CD14-positive monocyte (primary cell): Measurements from ENCODE around the gene GOPC. TPM values are rescaled to one million over a fixed set of nuclear protein-coding genes. Genes with fewer than 3 reads are reported as not detected.

Source experiments
- DNase-seq, 3 donors: peaks; one replicate each; pipeline ENCODE4 v3.0.0-alpha.2; 2011 to 2022
- H2AFZ ChIP-seq: 2 replicates; pipeline ENCODE4 v1.6.0; 2012; ENCODE audit warnings: mild to moderate bottlenecking, low read depth, low read length, inconsistent platforms; ENCODE audit not compliant: insufficient read depth, poor library complexity, severe bottlenecking
- H3K27ac ChIP-seq, 2 donors: 1 replicate in 1 of 2; 2 replicates in 1 of 2; pipeline ENCODE4 v1.5.1; 2012 to 2013; ENCODE audit warnings: low read length in 2 of 2, control low read depth in 1 of 2, inconsistent platforms in 1 of 2, low read depth in 1 of 2, mild to moderate bottlenecking in 1 of 2
- H3K27me3 ChIP-seq, 2 donors: one replicate each; pipeline versions ENCODE4 v1.6.0 to v1.6.1; 2011 to 2013; ENCODE audit warnings: low read length in 2 of 2; ENCODE audit not compliant: control insufficient read depth in 2 of 2, insufficient read depth in 2 of 2
- H3K36me3 ChIP-seq, 2 donors: replicated peaks in 1 of 2; 1 replicate in 1 of 2; 2 replicates in 1 of 2; pipeline versions ENCODE4 v1.5.1 to v1.6.1; 2012 to 2013; ENCODE audit warnings: low read length in 2 of 2, control low read depth in 1 of 2, inconsistent platforms in 1 of 2, mild to moderate bottlenecking in 1 of 2; ENCODE audit not compliant: insufficient read depth in 2 of 2, control insufficient read depth in 1 of 2
- H3K4me1 ChIP-seq, 2 donors: 1 replicate in 1 of 2; 2 replicates in 1 of 2; pipeline versions ENCODE4 v1.5.1 to v1.6.1; 2012 to 2013; ENCODE audit warnings: low read length in 2 of 2, control low read depth in 1 of 2, inconsistent platforms in 1 of 2, mild to moderate bottlenecking in 1 of 2, moderate library complexity in 1 of 2; ENCODE audit not compliant: insufficient read depth in 2 of 2, control insufficient read depth in 1 of 2
- H3K4me2 ChIP-seq: replicated peaks from 2 replicates; pipeline ENCODE3; 2012; ENCODE audit warnings: low read length, moderate library complexity, mild to moderate bottlenecking; ENCODE audit not compliant: poor library complexity, severe bottlenecking; ENCODE audit errors: extremely low read depth
- H3K4me3 ChIP-seq, 3 experiments: fragments of 200-600 bp in 1 of 3; sonication (generic) in 1 of 3; replicated peaks in 1 of 3; 1 replicate in 2 of 3; 2 replicates in 1 of 3; pipeline ENCODE4 v1.5.1; 2011 to 2013; ENCODE audit warnings: low read length in 3 of 3, mild to moderate bottlenecking in 3 of 3, control low read depth in 2 of 3, low read depth in 2 of 3, inconsistent platforms in 1 of 3, moderate library complexity in 1 of 3
- H3K79me2 ChIP-seq: 2 replicates; pipeline ENCODE4 v1.6.0; 2012; ENCODE audit warnings: mild to moderate bottlenecking, control low read depth, inconsistent platforms, low read length, moderate library complexity; ENCODE audit not compliant: insufficient read depth
- H3K9ac ChIP-seq: 2 replicates; pipeline ENCODE4 v1.6.0; 2017; ENCODE audit warnings: low read length, mild to moderate bottlenecking; ENCODE audit not compliant: insufficient read depth, poor library complexity, severe bottlenecking
- H3K9me3 ChIP-seq, 2 donors: replicated peaks in 1 of 2; 1 replicate in 1 of 2; 2 replicates in 1 of 2; pipeline versions ENCODE4 v1.5.1 to v1.6.1; 2012 to 2013; ENCODE audit warnings: low read length in 2 of 2, control low read depth in 1 of 2; ENCODE audit not compliant: control insufficient read depth in 1 of 2, insufficient read depth in 1 of 2
- H4K20me1 ChIP-seq: 2 replicates; pipeline ENCODE4 v1.6.0; 2012; ENCODE audit warnings: mild to moderate bottlenecking, low read length, control low read depth, moderate library complexity; ENCODE audit not compliant: insufficient read depth
- H3K27ac Mint-ChIP-seq, 7 donors: one replicate each; pipeline ENCODE4 v1.8.0; 2020; ENCODE audit warnings: mild to moderate bottlenecking in 7 of 7, mixed read lengths in 7 of 7, moderate library complexity in 6 of 7, inconsistent platforms in 2 of 7
- H3K27me3 Mint-ChIP-seq, 3 donors: one replicate each; pipeline ENCODE4 v1.8.0; 2021 to 2022; ENCODE audit warnings: low read depth in 3 of 3, mild to moderate bottlenecking in 3 of 3, mixed read lengths in 3 of 3, moderate library complexity in 3 of 3, inconsistent platforms in 1 of 3
- H3K36me3 Mint-ChIP-seq, 2 donors: one replicate each; pipeline ENCODE4 v1.8.0; 2020; ENCODE audit warnings: mixed read lengths in 2 of 2, inconsistent platforms in 1 of 2, mild to moderate bottlenecking in 1 of 2
- H3K4me1 Mint-ChIP-seq: one replicate; pipeline ENCODE4 v1.8.0; 2020; ENCODE audit warnings: mild to moderate bottlenecking, mixed read lengths
- H3K4me3 Mint-ChIP-seq, 2 donors: one replicate each; pipeline ENCODE4 v1.8.0; 2020; ENCODE audit warnings: mild to moderate bottlenecking in 2 of 2, mixed read lengths in 2 of 2, moderate library complexity in 1 of 2
- H3K9me3 Mint-ChIP-seq, 7 donors: one replicate each; pipeline ENCODE4 v1.8.0; 2020 to 2022; ENCODE audit warnings: mixed read lengths in 7 of 7, mild to moderate bottlenecking in 6 of 7, moderate library complexity in 6 of 7, inconsistent platforms in 2 of 7
- CTCF ChIP-seq: fragments of 200-600 bp; IDR thresholded peaks from one replicate; pipeline ENCODE4 v1.8.0; 2022; ENCODE audit warnings: antibody characterized with exemption, mild to moderate bottlenecking
- WGBS: methylation state at CpG from one replicate; pipeline ENCODE4 v1.1.5; 2013; ENCODE audit warnings: missing lambda C conversion rate; ENCODE audit not compliant: insufficient coverage; 5-methylcytosine and 5-hydroxymethylcytosine counted together
- intact Hi-C, 2 donors: fragments of 100-400 bp; cut with micrococcal nuclease; formaldehyde crosslinking; loops; one replicate each; pipeline versions ENCODE4 v1.15.0 to v1.15.1; 2023
- polyA plus RNA-seq, 3 donors: library from polyadenylated mRNA; depleted of rRNA in 1 of 3; unstranded in 2 of 3; stranded (reverse) in 1 of 3; fragments of 300-500 nt in 2 of 3; fragments of >200 nt in 1 of 3; fragmentation: Illumina TruSeq in 2 of 3; gene quantifications; 1 replicate in 2 of 3; 2 replicates in 1 of 3; pipeline ENCODE4 v1.2.3, GENCODE V29; 2012 to 2021

GOPC gene
- polyA plus RNA-seq, 3 donors = 2.7 to 8.0 (median 5.2) TPM

DNA sequence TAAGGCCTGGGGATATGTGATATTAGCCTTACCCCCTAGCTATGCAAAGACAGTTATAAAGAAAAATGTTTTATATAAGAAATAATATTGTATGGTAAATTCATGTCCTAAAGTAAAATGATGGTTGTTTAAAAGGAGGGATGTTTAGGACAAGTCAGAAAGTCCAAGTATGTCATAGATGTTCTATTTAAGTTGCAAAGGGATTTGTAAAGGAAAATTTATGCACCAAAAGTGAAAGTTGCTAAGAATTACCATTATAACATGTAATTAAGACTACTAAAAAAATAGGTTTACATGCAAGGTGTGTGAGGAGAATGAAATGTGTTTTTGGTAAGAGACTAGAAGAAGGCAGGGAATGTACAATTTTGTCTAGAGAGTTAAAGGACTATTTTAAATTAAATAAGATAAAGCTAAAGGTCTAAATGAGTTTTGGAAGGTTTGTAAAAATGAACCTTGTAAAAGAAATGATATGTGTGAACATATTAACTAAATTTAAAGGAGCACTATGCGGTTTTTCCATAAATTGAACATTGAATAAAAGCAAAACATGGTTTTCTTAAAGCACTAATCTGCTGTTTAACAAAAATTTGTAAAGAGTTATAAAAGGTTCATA lies 22.7 kb upstream of the GOPC start:
- Mint-ChIP-seq H3K36me3 (no peaks in the 10 kb centered on the region), H3K4me3 (no peak overlapping the region)
- no peaks in the 10 kb centered on the region for H3K4me1 ChIP-seq

DNA sequence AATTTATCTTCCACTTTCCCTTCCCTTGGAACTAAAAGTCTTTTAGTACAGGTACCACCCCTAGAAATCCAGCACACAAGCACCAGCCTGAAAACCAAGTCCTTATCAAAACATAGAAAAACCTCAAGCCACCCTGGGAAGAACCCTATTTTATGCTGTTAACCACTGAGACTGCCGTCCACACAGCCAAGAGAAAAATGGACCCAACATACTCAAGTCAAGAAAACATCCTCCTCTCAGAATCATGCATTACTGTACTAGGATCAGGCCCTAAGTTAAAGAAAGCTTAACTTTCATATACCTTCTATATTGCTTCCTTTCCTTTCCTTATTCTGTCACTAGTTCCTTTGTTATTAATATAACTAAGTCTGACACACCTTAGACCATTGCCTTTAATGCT lies 16.9 kb upstream of the GOPC start:
- no peaks in the 10 kb centered on the region for H3K36me3 Mint-ChIP-seq
- no peaks in the 10 kb centered on the region for H3K4me1 Mint-ChIP-seq
- DNase-seq = no peak
- H4K20me1 ChIP-seq = no peaks in the 10 kb centered on the region
- H3K4me3 Mint-ChIP-seq = no peak overlapping the region
- no peak overlapping the region for H3K4me3 ChIP-seq
- H3K27ac ChIP-seq = no peak overlapping the region
- WGBS = 83% methylated on average over 1 of the region's 1 CpG
- H3K9ac ChIP-seq = no peak overlapping the region
- H2AFZ ChIP-seq = no peak overlapping the region
- no peak for TF ChIP-seq CTCF
- H3K79me2 ChIP-seq = no peaks in the 10 kb centered on the region
- peaks cover 6 to 11% of the 10 kb centered on the region in 2 donors for H3K9me3 ChIP-seq
- intact Hi-C loops = no loop called here
- H3K4me2 ChIP-seq = no peak overlapping the region
- peaks cover 4 to 17% (median 8%) of the 10 kb centered on the region in 7 donors for H3K9me3 Mint-ChIP-seq
- H3K27me3 ChIP-seq = no peaks in the 10 kb centered on the region
- no peak overlapping the region for H3K27ac Mint-ChIP-seq
- H3K36me3 ChIP-seq = no peaks in the 10 kb centered on the region
- peaks cover 0 to 3% (median 1%) of the 10 kb centered on the region in 3 donors for H3K27me3 Mint-ChIP-seq
- H3K4me1 ChIP-seq = no peaks in the 10 kb centered on the region

More for the DNA sequence above, 22.7 kb upstream of the GOPC start:
- Histone ChIP-seq H3K36me3 (no peaks in the 10 kb centered on the region), H4K20me1 (no peaks in the 10 kb centered on the region), H3K9ac (no peak overlapping the region), H3K4me2 (no peak overlapping the region), H3K4me3 (no peak overlapping the region), H3K9me3 (peaks cover 15 to 16% of the 10 kb centered on the region in 2 donors), H3K79me2 (no peaks in the 10 kb centered on the region), H3K27me3 (no peaks in the 10 kb centered on the region), H2AFZ (no peak overlapping the region), H3K27ac (no peak overlapping the region)
- H3K4me1 Mint-ChIP-seq = no peaks in the 10 kb centered on the region
- no peak overlapping the region for H3K27ac Mint-ChIP-seq
- no peak for TF ChIP-seq CTCF
- intact Hi-C loops = no loop called here
- H3K27me3 Mint-ChIP-seq = peaks cover 0 to 3% (median 2%) of the 10 kb centered on the region in 3 donors
- peaks cover 11 to 44% (median 25%) of the 10 kb centered on the region in 7 donors for H3K9me3 Mint-ChIP-seq
- no peak for DNase-seq
- WGBS = no CpG with 5 or more reads among the region's 1 CpG
